Measurements from ENCODE around the gene E2F4. TPM values are rescaled to one million over a fixed set of nuclear protein-coding genes. Genes with fewer than 3 reads are reported as not detected.

The E2F4 gene
- total and polyA plus RNA-seq, 9 of the 15 experiments (the other 6 are each of a cell fraction or from before 2014, with no cell fraction given) = 9.7 to 139 (median 106) TPM

GRCh38 chr16:67164599-67165061, 27.3 kb upstream of the E2F4 start, which contains the start of gene HSF4 (continued):
- TF ChIP-seq, protein P1, sequence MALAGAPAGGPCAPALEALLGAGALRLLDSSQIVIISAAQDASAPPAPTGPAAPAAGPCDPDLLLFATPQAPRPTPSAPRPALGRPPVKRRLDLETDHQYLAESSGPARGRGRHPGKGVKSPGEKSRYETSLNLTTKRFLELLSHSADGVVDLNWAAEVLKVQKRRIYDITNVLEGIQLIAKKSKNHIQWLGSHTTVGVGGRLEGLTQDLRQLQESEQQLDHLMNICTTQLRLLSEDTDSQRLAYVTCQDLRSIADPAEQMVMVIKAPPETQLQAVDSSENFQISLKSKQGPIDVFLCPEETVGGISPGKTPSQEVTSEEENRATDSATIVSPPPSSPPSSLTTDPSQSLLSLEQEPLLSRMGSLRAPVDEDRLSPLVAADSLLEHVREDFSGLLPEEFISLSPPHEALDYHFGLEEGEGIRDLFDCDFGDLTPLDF (CRISPR knock-in tag; IDR thresholded peaks at IDR 0.05) = 0 out of 2 replicates have a peak, but pooled peaks have one; percentile 21
- TF ChIP-seq MAZ (CRISPR knock-in tag; conservative IDR thresholded peaks at IDR 0.05 in 1 of 2, IDR thresholded peaks at IDR 0.05 in 1 of 2) (peak; percentile 66 to 86; a peak in 3 of 4 replicates), SP1 (CRISPR knock-in tag; IDR thresholded peaks at IDR 0.05) (no peak), FOXK2 (conservative IDR thresholded peaks at IDR 0.05 in 1 of 2, IDR thresholded peaks at IDR 0.05 in 1 of 2; ENCODE audit: low read depth in 2 of 2) (no peak), ZNF146 (CRISPR knock-in tag; IDR thresholded peaks at IDR 0.05; ENCODE audit: unreplicated experiment) (no peak), MYC (IDR thresholded peaks at IDR 0.05; ENCODE audit: low read depth, low read length) (peak; percentile 88), MYC (CRISPR knock-in tag; IDR thresholded peaks at IDR 0.05; ENCODE audit: borderline replicate concordance, low read depth) (no peak), VEZF1 (CRISPR knock-in tag; IDR thresholded peaks at IDR 0.05) (peak; percentile 82), CTCF (IDR thresholded peaks at IDR 0.05 in 2 of 3, conservative IDR thresholded peaks at IDR 0.05 in 1 of 3; ENCODE audit: insufficient read depth in 2 of 3, low read depth in 1 of 3, low read length in 3 of 3) (no peak), HDAC6 (IDR thresholded peaks at IDR 0.05; ENCODE audit: low read depth, low read length) (no peak), XRCC4 (IDR thresholded peaks at IDR 0.05; ENCODE audit: extremely low read depth, insufficient read depth, insufficient read length) (no peak), NR2C2 (CRISPR knock-in tag; IDR thresholded peaks at IDR 0.05) (no peak), NR2C2 (tag; IDR thresholded peaks at IDR 0.05) (peak; percentile 82), MXI1 (IDR thresholded peaks at IDR 0.05; ENCODE audit: low read depth, low read length) (0 out of 2 replicates have a peak, but pooled peaks have one; percentile 37), L3MBTL2 (IDR thresholded peaks at IDR 0.05) (peak; percentile 97), XRCC3 (IDR thresholded peaks at IDR 0.05) (no peak), FIP1L1 (IDR thresholded peaks at IDR 0.05; ENCODE audit: low read depth, low read length, poor library complexity, severe bottlenecking) (peak; percentile 85), POLR2A (conservative IDR thresholded peaks at IDR 0.05) (peak; percentile 62), ATF6 (CRISPR knock-in tag; IDR thresholded peaks at IDR 0.05) (no peak), PCBP1 (IDR thresholded peaks at IDR 0.05; ENCODE audit: low read depth, low read length, poor library complexity, severe bottlenecking) (peak; percentile 46), MEF2A (IDR thresholded peaks at IDR 0.05; ENCODE audit: control insufficient read depth, low read depth, low read length) (no peak), MYBL2 (IDR thresholded peaks at IDR 0.05; ENCODE audit: low read depth) (no peak), MYBL2 (CRISPR knock-in tag; IDR thresholded peaks at IDR 0.05; ENCODE audit: borderline replicate concordance) (no peak)
